Measurements from ENCODE around the gene GSTM1. TPM values are rescaled to one million over a fixed set of nuclear protein-coding genes. Genes with fewer than 3 reads are reported as not detected.

GSTM1 gene
- total and polyA plus RNA-seq, 7 donors, result 0.39 to 27.6 (median 17.0) TPM; not detected in 3

GRCh38 chr1:109654519-109654918 is 33.1 kb upstream of the GSTM1 start:
- no peak for TF ChIP-seq CTCF (IDR thresholded peaks at IDR 0.05)
- no peak for TF ChIP-seq EP300 (IDR thresholded peaks at IDR 0.05)
- TF ChIP-seq POLR2AphosphoS5 (IDR thresholded peaks at IDR 0.05), result no peak
- no peak for TF ChIP-seq POLR2A (IDR thresholded peaks at IDR 0.05)
- H3K4me3 ChIP-seq, result no peak overlapping the region
- peaks cover 0 to 25% (median 19%) of the 10 kb centered on the region in 4 donors for H3K4me1 ChIP-seq
- no peak for DNase-seq
- H3K36me3 ChIP-seq, result peaks cover 0 to 20% (median 2%) of the 10 kb centered on the region in 4 donors
- intact Hi-C loops (cut with DNase I), result loop anchor here (5.0 kb wide), 1 partner anchor 333 kb away; no protein-coding TSS in a partner anchor
- peak overlapping the region; percentile 86 to 90 (median 88) for H3K27ac ChIP-seq
- no peaks in the 10 kb centered on the region for H3K9me3 ChIP-seq
- 93 to 94% methylated on average over 12 of the region's 12 CpGs for WGBS, 2 donors
- H3K27me3 ChIP-seq, result no peaks in the 10 kb centered on the region

- Histone ChIP-seq H3K27me3 (no peaks in the 10 kb centered on the region), H3K4me1 (peaks cover 0 to 25% (median 19%) of the 10 kb centered on the region in 4 donors), H3K4me3 (peak within 1 kb of the TSS; percentile 60 to 69 (median 63)), H3K36me3 (peaks cover 0 to 33% (median 6%) of the 10 kb centered on the region in 4 donors), H3K27ac (peak within 1 kb of the TSS; percentile 86 to 90 (median 88)), H3K9me3 (no peaks in the 10 kb centered on the region)
- TF ChIP-seq EP300 (IDR thresholded peaks at IDR 0.05) (no peak), POLR2AphosphoS5 (IDR thresholded peaks at IDR 0.05) (peak; percentile 66 to 83 (median 72)), CTCF (IDR thresholded peaks at IDR 0.05) (no peak), POLR2A (IDR thresholded peaks at IDR 0.05) (peak; percentile 47 to 57)
- 0 to 1% methylated on average over 54 of the region's 54 CpGs for WGBS, 2 donors
- DNase-seq, result peak; percentile 95
- intact Hi-C loops (cut with DNase I), result no loop called here
These were observed 31.8 kb upstream of the GSTM1 start, which contains the start of gene GSTM4 for GRCh38 chr1:109655615-109656519. TSS of gene GSTM4 (plus strand) at chr1:109656099. CDS start at chr1:109656390, 291 bp downstream.

- no peaks in the 10 kb centered on the region for H3K27me3 ChIP-seq
- no peaks in the 10 kb centered on the region for H3K9me3 ChIP-seq
- peak overlapping the region; percentile 86 to 90 (median 88) for H3K27ac ChIP-seq
- DNase-seq, result no peak
- peaks cover 0 to 44% (median 6%) of the 10 kb centered on the region in 4 donors for H3K36me3 ChIP-seq
- no peak for TF ChIP-seq EP300 (IDR thresholded peaks at IDR 0.05)
- no peak for TF ChIP-seq CTCF (IDR thresholded peaks at IDR 0.05)
- TF ChIP-seq POLR2A (IDR thresholded peaks at IDR 0.05), result no peak
- peaks cover 0 to 25% (median 19%) of the 10 kb centered on the region in 4 donors for H3K4me1 ChIP-seq
- WGBS, 2 donors, result 94 to 95% methylated on average over 4 of the region's 4 CpGs
- H3K4me3 ChIP-seq, result no peak overlapping the region
- intact Hi-C loops (cut with DNase I), result no loop called here
These were observed 30.2 kb upstream of the GSTM1 start for GRCh38 chr1:109657395-109657794.

- no peak for DNase-seq
- Histone ChIP-seq H3K27ac (no peak overlapping the region), H3K36me3 (peaks cover 0 to 44% (median 6%) of the 10 kb centered on the region in 4 donors), H3K4me1 (peaks cover 0 to 25% (median 19%) of the 10 kb centered on the region in 4 donors), H3K4me3 (no peak overlapping the region), H3K9me3 (no peaks in the 10 kb centered on the region), H3K27me3 (no peaks in the 10 kb centered on the region)
- intact Hi-C loops (cut with DNase I), result no loop called here
- 74 to 83% methylated on average over 7 of the region's 7 CpGs for WGBS, 2 donors
- TF ChIP-seq EP300 (IDR thresholded peaks at IDR 0.05) (no peak), POLR2AphosphoS5 (IDR thresholded peaks at IDR 0.05) (no peak), POLR2A (IDR thresholded peaks at IDR 0.05) (no peak), CTCF (IDR thresholded peaks at IDR 0.05) (no peak)
These were observed 29.6 kb upstream of the GSTM1 start for GRCh38 chr1:109657970-109658369.

Measured in sigmoid colon (tissue), 7 donors.